IgD-negative memory B cell (primary cell): ENCODE measurements around the gene MEGF6. TPM values are rescaled to one million over a fixed set of nuclear protein-coding genes. Genes with fewer than 3 reads are reported as not detected.

ENCODE experiments used
- H3K27ac Mint-ChIP-seq, 3 donors: one replicate each; pipeline ENCODE4 v1.8.0; 2020 to 2022; ENCODE audit warnings: mild to moderate bottlenecking in 3 of 3, mixed read lengths in 3 of 3, moderate library complexity in 1 of 3
- H3K27me3 Mint-ChIP-seq: one replicate; pipeline ENCODE4 v1.8.0; 2021; ENCODE audit warnings: mixed read lengths
- H3K36me3 Mint-ChIP-seq: one replicate; pipeline ENCODE4 v1.8.0; 2020; ENCODE audit warnings: mild to moderate bottlenecking, mixed read lengths
- H3K4me1 Mint-ChIP-seq, 3 donors: one replicate each; pipeline ENCODE4 v1.8.0; 2020 to 2022; ENCODE audit warnings: mixed read lengths in 3 of 3, mild to moderate bottlenecking in 1 of 3
- H3K4me3 Mint-ChIP-seq, 4 donors: one replicate each; pipeline ENCODE4 v1.8.0; 2020 to 2022; ENCODE audit warnings: mild to moderate bottlenecking in 4 of 4, mixed read lengths in 4 of 4, moderate library complexity in 3 of 4
- H3K9me3 Mint-ChIP-seq, 3 donors: one replicate each; pipeline ENCODE4 v1.8.0; 2020 to 2021; ENCODE audit warnings: mixed read lengths in 3 of 3, mild to moderate bottlenecking in 1 of 3
- polyA plus RNA-seq: library from polyadenylated mRNA; unstranded; fragments of 300-500 nt; fragmentation: Illumina TruSeq; gene quantifications from one replicate; pipeline ENCODE4 v1.2.3, GENCODE V29; 2021

Gene MEGF6
- polyA plus RNA-seq, 1 donor from 2014 or later: 2.3 TPM

- no peaks in the 10 kb centered on the region for H3K9me3 Mint-ChIP-seq
- peaks cover 6 to 8% (median 7%) of the 10 kb centered on the region in 3 donors for H3K4me1 Mint-ChIP-seq
- no peak overlapping the region for H3K4me3 Mint-ChIP-seq
- peaks cover 1% of the 10 kb centered on the region for H3K36me3 Mint-ChIP-seq
- peaks cover 6% of the 10 kb centered on the region for H3K27me3 Mint-ChIP-seq
- H3K27ac Mint-ChIP-seq: no peak overlapping the region
Observed at GRCh38 chr1:3602375-3602774, 8.9 kb downstream of the MEGF6 start.

DNA sequence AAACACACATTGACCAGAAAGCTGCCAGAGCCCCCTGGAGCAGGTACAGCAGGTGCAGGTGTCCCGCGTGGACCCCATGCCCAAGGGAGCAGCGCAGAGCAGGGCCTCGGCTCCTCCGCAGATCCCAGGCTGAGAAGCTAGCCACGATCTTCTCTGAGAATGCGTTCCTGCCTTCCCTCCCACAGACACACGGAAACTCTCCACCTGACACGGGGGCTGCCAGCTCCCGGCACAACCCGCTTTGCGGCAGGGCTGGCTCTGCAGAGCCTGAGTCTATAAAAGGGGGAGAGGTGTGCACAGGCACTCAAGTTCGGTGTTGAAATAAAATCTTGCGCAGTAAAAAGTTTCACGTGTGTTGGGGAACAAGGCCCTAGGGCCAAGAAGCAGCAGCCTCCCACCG lies 9.6 kb downstream of the MEGF6 start:
- H3K27ac Mint-ChIP-seq: no peak overlapping the region
- peaks cover 10 to 11% (median 11%) of the 10 kb centered on the region in 3 donors for H3K4me1 Mint-ChIP-seq

GRCh38 chr1:3600354-3600753 lies 11.0 kb downstream of the MEGF6 start:
- H3K4me3 Mint-ChIP-seq: peak overlapping the region in 2 of 4 donors; percentile 17 to 67
- H3K9me3 Mint-ChIP-seq: no peaks in the 10 kb centered on the region
- no peak overlapping the region for H3K27ac Mint-ChIP-seq
- peaks cover 1% of the 10 kb centered on the region for H3K36me3 Mint-ChIP-seq
- peaks cover 6% of the 10 kb centered on the region for H3K27me3 Mint-ChIP-seq
- peaks cover 10 to 11% (median 11%) of the 10 kb centered on the region in 3 donors for H3K4me1 Mint-ChIP-seq

More for the DNA sequence above, 9.6 kb downstream of the MEGF6 start:
- H3K36me3 Mint-ChIP-seq: peaks cover 1% of the 10 kb centered on the region
- no peak overlapping the region for H3K4me3 Mint-ChIP-seq
- H3K27me3 Mint-ChIP-seq: peaks cover 6% of the 10 kb centered on the region
- no peaks in the 10 kb centered on the region for H3K9me3 Mint-ChIP-seq

GRCh38 chr1:3599816-3600215 lies 11.5 kb downstream of the MEGF6 start:
- no peaks in the 10 kb centered on the region for H3K9me3 Mint-ChIP-seq
- no peak overlapping the region for H3K4me3 Mint-ChIP-seq
- H3K36me3 Mint-ChIP-seq: peaks cover 1% of the 10 kb centered on the region
- no peak overlapping the region for H3K27ac Mint-ChIP-seq
- peaks cover 6% of the 10 kb centered on the region for H3K27me3 Mint-ChIP-seq
- peaks cover 10 to 11% (median 11%) of the 10 kb centered on the region in 3 donors for H3K4me1 Mint-ChIP-seq

GRCh38 chr1:3599286-3599811 lies 12.0 kb downstream of the MEGF6 start:
- peak overlapping the region in 1 of 3 donors; percentile 53 for H3K27ac Mint-ChIP-seq
- H3K9me3 Mint-ChIP-seq: no peaks in the 10 kb centered on the region

GRCh38 chr1:3598522-3599285 lies 12.6 kb downstream of the MEGF6 start:
- Mint-ChIP-seq H3K4me3 (peak overlapping the region in 3 of 4 donors; percentile 61 to 93 (median 67)), H3K36me3 (peaks cover 1% of the 10 kb centered on the region), H3K27me3 (peaks cover 6% of the 10 kb centered on the region), H3K4me1 (peaks cover 10 to 14% (median 13%) of the 10 kb centered on the region in 3 donors), H3K27ac (peak overlapping the region in 1 of 3 donors; percentile 53), H3K9me3 (no peaks in the 10 kb centered on the region)

More at GRCh38 chr1:3599286-3599811, 12.0 kb downstream of the MEGF6 start:
- peaks cover 10 to 11% (median 11%) of the 10 kb centered on the region in 3 donors for H3K4me1 Mint-ChIP-seq
- H3K4me3 Mint-ChIP-seq: no peak overlapping the region
- H3K36me3 Mint-ChIP-seq: peaks cover 1% of the 10 kb centered on the region
- peaks cover 6% of the 10 kb centered on the region for H3K27me3 Mint-ChIP-seq

DNA sequence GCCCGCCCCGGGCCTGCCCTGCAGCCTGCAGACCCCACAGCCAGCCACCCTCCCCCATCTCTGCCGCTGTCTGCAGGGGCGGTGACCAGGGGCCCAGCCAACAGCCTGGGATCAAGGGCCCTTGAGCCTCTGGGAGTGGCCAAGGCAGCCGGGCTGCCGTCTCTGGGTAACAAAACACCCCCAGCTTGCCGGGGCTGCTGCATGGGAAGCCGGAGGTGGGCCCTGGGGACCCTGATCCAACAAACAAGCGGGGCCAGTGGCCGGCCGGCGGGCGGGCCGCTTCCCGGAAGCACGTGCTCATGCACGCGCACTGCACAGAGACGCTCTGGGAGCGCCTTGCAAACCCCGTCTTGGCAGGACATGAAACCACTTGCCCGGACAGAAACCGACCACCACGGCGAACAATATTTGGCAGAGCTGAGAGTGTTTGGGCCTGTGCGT lies 13.2 kb downstream of the MEGF6 start:
- Mint-ChIP-seq H3K27me3 (peaks cover 6% of the 10 kb centered on the region), H3K9me3 (no peaks in the 10 kb centered on the region), H3K36me3 (peaks cover 1% of the 10 kb centered on the region), H3K27ac (no peak overlapping the region), H3K4me3 (peak overlapping the region in 3 of 4 donors; percentile 73 to 93 (median 88)), H3K4me1 (peaks cover 10 to 14% (median 13%) of the 10 kb centered on the region in 3 donors)

DNA sequence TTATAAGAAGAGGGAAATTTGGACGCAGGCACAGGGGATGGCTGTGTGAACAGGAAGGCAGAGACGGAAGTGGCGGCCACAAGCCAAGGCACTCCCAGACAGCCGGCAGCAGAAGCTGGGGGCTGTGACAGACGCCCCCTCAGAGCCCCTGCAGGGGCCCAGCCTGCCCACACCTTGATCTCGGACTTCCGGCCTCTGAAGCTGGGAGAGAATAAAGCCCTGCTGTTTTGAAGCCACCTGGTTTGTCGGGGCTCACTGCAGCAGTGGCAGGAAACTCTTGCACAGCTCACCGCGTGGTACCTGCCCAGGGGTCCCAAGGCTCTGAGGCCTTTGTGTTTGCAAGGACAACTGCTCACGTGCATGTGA lies 13.7 kb downstream of the MEGF6 start:
- Mint-ChIP-seq H3K27ac (peak overlapping the region in 1 of 3 donors; percentile 71), H3K36me3 (peaks cover 1% of the 10 kb centered on the region), H3K9me3 (no peaks in the 10 kb centered on the region), H3K27me3 (peaks cover 6% of the 10 kb centered on the region), H3K4me3 (peak overlapping the region in 3 of 4 donors; percentile 73 to 93 (median 88)), H3K4me1 (peaks cover 10 to 14% (median 13%) of the 10 kb centered on the region in 3 donors)

- peak overlapping the region in 3 of 4 donors; percentile 9 to 93 (median 88) for H3K4me3 Mint-ChIP-seq
- peaks cover 1% of the 10 kb centered on the region for H3K36me3 Mint-ChIP-seq
- peak overlapping the region in 1 of 3 donors; percentile 71 for H3K27ac Mint-ChIP-seq
- no peaks in the 10 kb centered on the region for H3K9me3 Mint-ChIP-seq
- H3K27me3 Mint-ChIP-seq: peaks cover 6% of the 10 kb centered on the region
- peaks cover 10 to 14% (median 13%) of the 10 kb centered on the region in 3 donors for H3K4me1 Mint-ChIP-seq
Observed at GRCh38 chr1:3596663-3597598, 14.4 kb downstream of the MEGF6 start.

DNA sequence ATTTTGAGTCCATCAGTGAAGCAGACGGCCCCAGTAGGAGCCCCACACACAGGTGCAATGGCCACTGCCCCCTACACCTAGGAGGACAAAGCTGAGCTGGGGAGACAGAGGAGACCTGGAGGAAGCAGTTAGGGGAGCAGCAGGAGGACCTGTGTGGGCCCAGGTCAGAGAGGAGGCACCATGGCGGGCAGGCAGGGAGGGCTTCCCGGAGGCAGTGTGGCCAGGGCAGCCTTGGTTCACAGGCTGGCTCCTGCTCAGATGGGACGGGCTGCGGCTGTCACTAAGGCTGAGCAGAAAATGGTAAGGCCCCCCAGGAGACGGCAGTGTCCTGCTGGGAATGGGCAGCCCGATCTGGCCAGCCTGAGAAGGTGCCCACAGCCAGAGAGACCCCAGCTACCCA lies 15.4 kb downstream of the MEGF6 start:
- Mint-ChIP-seq H3K27me3 (peaks cover 6% of the 10 kb centered on the region), H3K27ac (no peak overlapping the region), H3K4me1 (peaks cover 10 to 14% (median 13%) of the 10 kb centered on the region in 3 donors), H3K4me3 (no peak overlapping the region), H3K36me3 (peaks cover 1% of the 10 kb centered on the region), H3K9me3 (no peaks in the 10 kb centered on the region)

- no peak overlapping the region for H3K4me3 Mint-ChIP-seq
- peaks cover 6% of the 10 kb centered on the region for H3K27me3 Mint-ChIP-seq
- H3K27ac Mint-ChIP-seq: no peak overlapping the region
- peaks cover 10 to 14% (median 13%) of the 10 kb centered on the region in 3 donors for H3K4me1 Mint-ChIP-seq
- no peaks in the 10 kb centered on the region for H3K9me3 Mint-ChIP-seq
- peaks cover 1% of the 10 kb centered on the region for H3K36me3 Mint-ChIP-seq
Observed at GRCh38 chr1:3594706-3595377, 16.5 kb downstream of the MEGF6 start.

DNA sequence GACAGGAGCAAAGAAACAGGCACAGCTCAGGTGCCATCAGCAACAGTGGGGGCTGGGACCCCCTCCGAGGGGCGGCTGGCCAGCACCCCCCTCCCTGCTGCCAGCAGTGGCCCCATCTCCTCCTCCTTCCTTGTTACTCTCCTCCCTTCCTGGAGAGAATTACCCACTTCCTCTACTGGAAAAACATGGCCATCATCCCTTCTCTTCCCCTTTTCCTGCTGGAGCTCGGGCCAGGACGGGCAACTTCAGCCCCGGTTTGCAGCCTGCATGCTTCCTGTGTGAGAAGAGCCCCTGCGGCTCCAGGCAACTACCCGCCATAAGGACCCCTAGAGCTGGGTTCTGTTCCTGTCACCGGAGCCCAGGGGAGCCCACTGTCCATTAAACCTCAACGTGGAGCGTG lies 17.6 kb downstream of the MEGF6 start:
- Mint-ChIP-seq H3K36me3 (peaks cover 1% of the 10 kb centered on the region), H3K27me3 (peaks cover 6% of the 10 kb centered on the region), H3K4me1 (peaks cover 10 to 14% (median 13%) of the 10 kb centered on the region in 3 donors), H3K9me3 (no peaks in the 10 kb centered on the region), H3K27ac (no peak overlapping the region), H3K4me3 (peak overlapping the region in 1 of 4 donors; percentile 72)

- Mint-ChIP-seq H3K36me3 (peaks cover 1% of the 10 kb centered on the region), H3K27ac (no peak overlapping the region), H3K4me1 (peaks cover 10 to 14% (median 13%) of the 10 kb centered on the region in 3 donors), H3K4me3 (no peak overlapping the region), H3K27me3 (peaks cover 5% of the 10 kb centered on the region), H3K9me3 (no peaks in the 10 kb centered on the region)
Observed at GRCh38 chr1:3593334-3593733, 18.0 kb downstream of the MEGF6 start.
